Lower leg skin (tissue), 4 donors: Measurements from ENCODE around the gene STT3B. TPM values are rescaled to one million over a fixed set of nuclear protein-coding genes. Genes with fewer than 3 reads are reported as not detected.
"Not testable (repeated sequence)": the region's sequence is repeated elsewhere in the genome, so short reads cannot be mapped to it uniquely, and the experiment has no call there.

ENCODE experiments used
- DNase-seq, 2 donors: peaks; one replicate each; pipeline ENCODE4 v3.0.0-alpha.2; 2019; ENCODE audit warnings: low spot score in 2 of 2
- H3K4me3 ChIP-seq: fragments of 200-600 bp; sonication (generic); 2 replicates; pipeline ENCODE4 v1.5.1; 2017; ENCODE audit warnings: mild to moderate bottlenecking, low read depth; ENCODE audit not compliant: poor library complexity, severe bottlenecking
- POLR2A ChIP-seq, 2 donors: fragments of 450-650 bp; IDR thresholded peaks; one replicate each; pipeline ENCODE4 v1.6.1; 2016 to 2017; ENCODE audit warnings: antibody characterized with exemption in 2 of 2, mild to moderate bottlenecking in 1 of 2, moderate library complexity in 1 of 2
- WGBS, 2 donors: methylation state at CpG; one replicate each; pipeline ENCODE4 v1.1.5; 2018; 5-methylcytosine and 5-hydroxymethylcytosine counted together
- intact Hi-C: fragments of 100-400 bp; cut with DNase I; formaldehyde crosslinking; loops from one replicate; pipeline ENCODE4 v1.15.0; 2023; ENCODE audit warnings: low total_unique reads
- total RNA-seq, 4 donors: library from RNA; depleted of rRNA; stranded (reverse); fragments of >200 nt; gene quantifications; one replicate each; pipeline ENCODE4 v1.1.0, GENCODE V29; 2016
- TF ChIP-seq, protein P1 (sequence below), 3 donors: fragments of 450-650 bp; IDR thresholded peaks; one replicate each; pipeline ENCODE4 v1.5.1; 2016; ENCODE audit warnings: antibody characterized with exemption in 3 of 3, mild to moderate bottlenecking in 3 of 3, moderate library complexity in 2 of 3

Gene STT3B
- total RNA-seq, 4 donors from 2014 or later, result 65.5 to 87.3 (median 76.2) TPM

DNA sequence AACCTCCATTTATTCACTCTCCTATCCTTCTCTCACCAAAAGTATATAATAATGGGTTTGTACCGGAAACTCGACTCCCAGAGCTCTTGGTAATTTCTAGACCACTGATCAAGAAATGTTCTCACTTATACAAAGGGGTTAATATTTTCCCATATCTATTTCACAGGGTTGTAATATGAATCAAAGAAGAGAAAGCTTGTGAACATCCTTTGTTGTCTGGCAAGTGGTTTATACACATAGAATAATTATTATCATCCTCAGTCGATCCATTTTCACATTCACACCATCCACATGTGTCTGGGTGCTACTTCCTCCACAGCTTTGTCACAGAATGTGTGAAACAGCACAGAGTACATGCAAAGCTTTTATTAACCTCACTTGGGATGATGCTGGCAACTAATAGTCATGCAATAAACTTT lies 29.9 kb upstream of the STT3B start:
- 73 to 77% methylated on average over 3 of the region's 3 CpGs for WGBS, 2 donors
- intact Hi-C loops, result no loop called here
- TF ChIP-seq POLR2A (IDR thresholded peaks at IDR 0.05), result no peak
- TF ChIP-seq, protein P1, sequence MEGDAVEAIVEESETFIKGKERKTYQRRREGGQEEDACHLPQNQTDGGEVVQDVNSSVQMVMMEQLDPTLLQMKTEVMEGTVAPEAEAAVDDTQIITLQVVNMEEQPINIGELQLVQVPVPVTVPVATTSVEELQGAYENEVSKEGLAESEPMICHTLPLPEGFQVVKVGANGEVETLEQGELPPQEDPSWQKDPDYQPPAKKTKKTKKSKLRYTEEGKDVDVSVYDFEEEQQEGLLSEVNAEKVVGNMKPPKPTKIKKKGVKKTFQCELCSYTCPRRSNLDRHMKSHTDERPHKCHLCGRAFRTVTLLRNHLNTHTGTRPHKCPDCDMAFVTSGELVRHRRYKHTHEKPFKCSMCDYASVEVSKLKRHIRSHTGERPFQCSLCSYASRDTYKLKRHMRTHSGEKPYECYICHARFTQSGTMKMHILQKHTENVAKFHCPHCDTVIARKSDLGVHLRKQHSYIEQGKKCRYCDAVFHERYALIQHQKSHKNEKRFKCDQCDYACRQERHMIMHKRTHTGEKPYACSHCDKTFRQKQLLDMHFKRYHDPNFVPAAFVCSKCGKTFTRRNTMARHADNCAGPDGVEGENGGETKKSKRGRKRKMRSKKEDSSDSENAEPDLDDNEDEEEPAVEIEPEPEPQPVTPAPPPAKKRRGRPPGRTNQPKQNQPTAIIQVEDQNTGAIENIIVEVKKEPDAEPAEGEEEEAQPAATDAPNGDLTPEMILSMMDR (IDR thresholded peaks at IDR 0.05), result no peak
- no peak overlapping the region for H3K4me3 ChIP-seq
- DNase-seq, result no peak

DNA sequence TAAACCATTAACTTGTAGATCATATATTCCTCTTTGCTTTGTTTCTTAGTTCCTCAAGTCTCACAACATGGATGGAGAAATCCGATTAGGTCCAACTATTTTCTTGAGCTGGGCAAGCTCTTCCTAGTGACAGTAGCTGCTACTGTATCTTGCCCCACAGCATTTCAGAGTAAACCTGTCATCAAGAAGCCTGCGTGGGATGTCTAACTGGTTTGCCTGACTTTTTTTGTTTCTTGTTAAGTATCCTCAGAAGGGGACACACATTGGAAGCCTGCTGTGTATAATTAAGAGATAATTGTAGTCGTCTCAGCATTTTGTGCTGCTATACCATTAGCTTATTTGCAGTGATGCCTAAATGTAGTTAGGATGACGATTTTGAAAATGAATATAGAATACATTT lies 29.3 kb upstream of the STT3B start:
- no peak overlapping the region for H3K4me3 ChIP-seq
- TF ChIP-seq POLR2A (IDR thresholded peaks at IDR 0.05), result no peak
- TF ChIP-seq, protein P1 (IDR thresholded peaks at IDR 0.05), result no peak
- intact Hi-C loops, result no loop called here
- WGBS, 2 donors, result 40 to 41% methylated on average over 4 of the region's 4 CpGs
- DNase-seq, result no peak

DNA sequence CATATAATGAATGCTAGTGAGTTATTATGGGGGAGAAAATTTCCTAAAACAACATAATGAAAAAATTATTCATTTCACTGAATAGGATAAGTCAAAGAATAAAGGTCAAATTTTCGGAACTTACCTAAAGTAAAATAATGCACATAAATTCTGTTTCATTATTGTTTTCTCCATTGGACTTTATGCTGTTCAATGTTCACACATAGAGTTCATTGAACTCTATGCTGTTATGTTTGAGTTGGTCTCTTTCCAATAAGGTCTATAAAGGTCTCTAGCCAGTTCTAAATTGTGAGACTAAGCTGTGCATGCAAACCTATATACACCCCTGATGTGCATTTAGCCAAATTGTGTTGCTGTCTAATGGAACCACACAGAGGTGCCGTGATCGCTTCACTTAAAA lies 28.5 kb upstream of the STT3B start:
- no peak overlapping the region for H3K4me3 ChIP-seq
- no peak for DNase-seq
- intact Hi-C loops, result no loop called here
- 95 to 97% methylated on average over 3 of the region's 3 CpGs for WGBS, 2 donors
- no peak for TF ChIP-seq POLR2A (IDR thresholded peaks at IDR 0.05)
- TF ChIP-seq, protein P1 (IDR thresholded peaks at IDR 0.05), result no peak

DNA sequence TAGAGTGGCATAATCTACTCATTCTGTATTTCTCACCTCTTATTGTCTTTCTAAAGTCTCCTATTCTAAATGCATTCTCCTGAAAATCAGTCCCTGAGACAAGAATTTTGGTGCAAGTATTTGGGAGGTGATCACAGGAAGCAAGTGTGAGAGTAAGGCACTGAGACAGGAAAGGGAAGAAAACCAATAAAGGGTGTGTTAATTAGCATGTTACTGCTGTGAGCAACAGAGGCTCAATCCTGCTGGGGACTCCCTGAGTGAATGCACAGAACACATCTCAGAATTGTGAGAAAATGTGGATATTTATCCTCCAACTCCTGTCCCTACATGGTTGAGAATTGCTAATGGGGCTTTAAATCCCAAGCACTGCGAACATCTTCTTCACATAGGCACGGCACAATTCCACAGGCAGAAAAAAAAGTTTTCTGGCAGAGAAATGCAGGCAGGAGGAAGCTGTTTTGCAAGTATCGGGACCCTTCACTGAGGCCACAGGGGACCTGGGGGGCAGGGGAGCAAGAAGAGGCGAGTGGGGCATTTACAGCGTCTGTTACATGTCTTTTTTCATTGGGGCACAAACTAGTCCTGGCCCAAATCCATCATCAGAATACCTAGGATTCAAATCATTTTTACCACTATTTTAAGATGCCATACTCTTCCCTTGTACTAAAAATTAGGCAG lies 27.2 kb upstream of the STT3B start:
- no peak for DNase-seq
- intact Hi-C loops, result no loop called here
- 43 to 50% methylated on average over 5 of the region's 5 CpGs for WGBS, 2 donors
- TF ChIP-seq POLR2A (IDR thresholded peaks at IDR 0.05), result no peak
- TF ChIP-seq, protein P1 (IDR thresholded peaks at IDR 0.05), result no peak
- no peak overlapping the region for H3K4me3 ChIP-seq

DNA sequence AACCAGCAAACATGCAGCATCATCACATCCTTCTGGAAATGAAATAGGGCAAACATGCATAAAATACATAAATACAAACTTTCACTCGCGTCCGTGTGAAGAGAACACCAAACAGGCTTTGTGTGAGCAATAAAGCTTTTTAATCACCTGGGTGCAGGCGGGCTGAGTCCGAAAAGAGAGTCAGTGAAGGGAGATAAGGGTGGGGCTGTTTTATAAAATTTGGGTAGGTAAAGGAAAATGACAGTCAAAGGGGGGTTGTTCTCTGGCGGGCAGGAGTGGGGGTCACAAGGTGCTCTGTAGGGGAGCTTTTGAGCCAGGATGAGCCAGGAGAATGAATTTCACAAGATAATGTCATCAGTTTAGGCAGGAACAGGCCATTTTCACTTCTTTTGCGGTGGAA lies 26.2 kb upstream of the STT3B start:
- WGBS, 2 donors, result 81 to 87% methylated on average over 7 of the region's 7 CpGs
- DNase-seq, H3K4me3 ChIP-seq, intact Hi-C loops: not testable (repeated sequence)

DNA sequence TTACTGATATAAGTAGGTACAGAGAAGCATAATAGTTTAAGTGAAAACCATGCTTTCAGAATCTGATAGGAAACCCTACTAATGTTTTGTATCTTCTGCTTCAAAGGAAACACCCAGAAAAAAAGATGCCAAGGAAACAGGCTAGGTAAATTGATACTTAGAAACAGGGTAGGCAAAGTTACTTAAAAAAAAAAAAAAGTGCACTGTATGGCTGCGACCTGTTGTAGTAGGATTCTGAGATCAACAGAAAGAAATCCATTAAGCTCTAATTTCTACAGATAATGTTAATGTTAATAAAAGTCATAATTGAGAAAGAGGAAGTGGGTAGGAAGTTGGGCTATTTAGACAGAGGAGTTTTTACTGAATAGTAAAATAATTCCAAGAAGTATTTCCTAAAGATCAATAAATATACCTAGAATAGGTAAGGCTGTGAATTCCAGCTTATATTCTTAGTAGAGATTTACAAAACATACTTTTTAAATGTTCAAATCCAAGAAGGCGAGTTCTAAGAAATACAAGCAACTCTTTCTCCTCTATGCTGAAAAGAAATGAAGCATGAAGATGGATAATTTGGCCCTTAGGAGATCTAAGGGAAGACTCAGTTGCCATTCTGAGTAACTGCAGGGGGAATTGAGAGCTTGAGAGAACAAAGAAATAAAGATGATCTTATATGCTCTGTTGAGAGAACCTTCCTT lies 24.1 kb upstream of the STT3B start:
- no peak for TF ChIP-seq POLR2A (IDR thresholded peaks at IDR 0.05)
- TF ChIP-seq, protein P1 (IDR thresholded peaks at IDR 0.05), result no peak
- H3K4me3 ChIP-seq, result no peak overlapping the region
- intact Hi-C loops, result no loop called here
- DNase-seq, result no peak
- 84 to 89% methylated on average over 2 of the region's 2 CpGs for WGBS, 2 donors
